GM12891 (cell line): ENCODE data around the gene CFAP20.

Experiments
- POLR2A ChIP-seq: IDR thresholded peaks from 2 replicates; pipeline ENCODE4 v1.6.1; 2011; ENCODE audit warnings: low read depth, low read length, control low read depth
- POLR2AphosphoS5 ChIP-seq: IDR thresholded peaks from 2 replicates; pipeline ENCODE4 v1.6.1; 2011; ENCODE audit warnings: low read depth, low read length, control low read depth
- SPI1 ChIP-seq: IDR thresholded peaks from 2 replicates; pipeline ENCODE4 v1.6.1; 2011; ENCODE audit warnings: low read depth, low read length, control low read depth
- TAF1 ChIP-seq: IDR thresholded peaks from 2 replicates; pipeline ENCODE4 v1.6.1; 2011; ENCODE audit warnings: low read depth, low read length, control low read depth

- TF ChIP-seq POLR2A, result no peak
- TF ChIP-seq SPI1, result no peak
- no peak for TF ChIP-seq TAF1
- TF ChIP-seq POLR2AphosphoS5, result no peak
Measured at GRCh38 chr16:58124601-58124915, 4.6 kb downstream of the CFAP20 start.
